ENCODE measurements around the gene ERICH6B.
"Not testable (repeated sequence)": the region's sequence is repeated elsewhere in the genome, so short reads cannot be mapped to it uniquely, and the experiment has no call there.

Gene ERICH6B

GRCh38 chr13:45615501-45616101 is at the start of gene ERICH6B:
Gene ERICH6B (minus strand): TSS chr13:45615739. CDS start chr13:45597005, 18,734 bp downstream.
- FAIRE-seq: no peak
- peak; percentile 17 for DNase-seq (ENCODE audit: low spot score)

GRCh38 chr13:45662903-45663302 is 47.4 kb upstream of the ERICH6B start:
- FAIRE-seq; DNase-seq (ENCODE audit: low spot score): not testable (repeated sequence)

- FAIRE-seq: no peak
- no peak for DNase-seq (ENCODE audit: low spot score)
These were observed 46.6 kb upstream of the ERICH6B start for GRCh38 chr13:45662162-45662561.

- not testable (repeated sequence) for FAIRE-seq; DNase-seq (ENCODE audit: low spot score)
These were observed 44.9 kb upstream of the ERICH6B start for GRCh38 chr13:45660458-45660857.

GRCh38 chr13:45659536-45659935 is 44.0 kb upstream of the ERICH6B start:
- FAIRE-seq: no peak
- DNase-seq (ENCODE audit: low spot score): no peak

- DNase-seq (ENCODE audit: low spot score) (no peak), FAIRE-seq (no peak)
These were observed 43.2 kb upstream of the ERICH6B start for GRCh38 chr13:45658586-45659235.

GRCh38 chr13:45654633-45655349 is 39.3 kb upstream of the ERICH6B start:
- DNase-seq (ENCODE audit: low spot score): no peak
- no peak for FAIRE-seq

GRCh38 chr13:45645263-45645662 is 29.7 kb upstream of the ERICH6B start:
- DNase-seq (ENCODE audit: low spot score); FAIRE-seq: not testable (repeated sequence)

GRCh38 chr13:45642159-45642558 is 26.6 kb upstream of the ERICH6B start:
- FAIRE-seq; DNase-seq (ENCODE audit: low spot score): not testable (repeated sequence)

- FAIRE-seq; DNase-seq (ENCODE audit: low spot score): not testable (repeated sequence)
These were observed 19.8 kb upstream of the ERICH6B start for GRCh38 chr13:45635291-45635690.

- FAIRE-seq: no peak
- no peak for DNase-seq (ENCODE audit: low spot score)
These were observed 15.3 kb upstream of the ERICH6B start for GRCh38 chr13:45630791-45631190.

- FAIRE-seq: no peak
These were observed 14.4 kb upstream of the ERICH6B start for GRCh38 chr13:45629940-45630339.

GRCh38 chr13:45628094-45628493 is 12.6 kb upstream of the ERICH6B start:
- FAIRE-seq (no peak), DNase-seq (ENCODE audit: low spot score) (no peak)

More at GRCh38 chr13:45629940-45630339, 14.4 kb upstream of the ERICH6B start:
- no peak for DNase-seq (ENCODE audit: low spot score)

GRCh38 chr13:45627656-45628055 is 12.1 kb upstream of the ERICH6B start:
- FAIRE-seq (no peak), DNase-seq (ENCODE audit: low spot score) (no peak)

GRCh38 chr13:45626731-45627374 is 11.3 kb upstream of the ERICH6B start:
- no peak for DNase-seq (ENCODE audit: low spot score)
- FAIRE-seq: no peak

- FAIRE-seq: no peak
- DNase-seq (ENCODE audit: low spot score): peak; percentile 33
These were observed 8.1 kb upstream of the ERICH6B start for GRCh38 chr13:45623516-45624090.

- FAIRE-seq (no peak), DNase-seq (ENCODE audit: low spot score) (no peak)
These were observed 6.4 kb upstream of the ERICH6B start for GRCh38 chr13:45621950-45622349.

- FAIRE-seq (no peak), DNase-seq (ENCODE audit: low spot score) (no peak)
These were observed 7.6 kb downstream of the ERICH6B start for GRCh38 chr13:45607931-45608330.

GRCh38 chr13:45604892-45605291 is 10.6 kb downstream of the ERICH6B start:
- no peak for FAIRE-seq

GRCh38 chr13:45603338-45603737 is 12.2 kb downstream of the ERICH6B start:
- no peak for FAIRE-seq
- no peak for DNase-seq (ENCODE audit: low spot score)

More at GRCh38 chr13:45604892-45605291, 10.6 kb downstream of the ERICH6B start:
- no peak for DNase-seq (ENCODE audit: low spot score)

Measured in urothelium cell line (cell line).